SJCRH30 (cell line): ENCODE data around the gene STX12. TPM values are rescaled to one million over a fixed set of nuclear protein-coding genes. Genes with fewer than 3 reads are reported as not detected.
"Not testable (repeated sequence)": the region's sequence is repeated elsewhere in the genome, so short reads cannot be mapped to it uniquely, and the experiment has no call there.

Source experiments
- DNase-seq, 2 experiments: peaks; one replicate each; pipeline ENCODE4 v3.0.0-alpha.2; 2015 to 2020
- H3K27ac ChIP-seq: fragments of 250-450 bp; sonication (Bioruptor Pico); 2 replicates; pipeline ENCODE4 v1.5.1; 2020; ENCODE audit warnings: mild to moderate bottlenecking, moderate library complexity
- H3K27me3 ChIP-seq: fragments of 250-450 bp; sonication (Bioruptor Pico); 2 replicates; pipeline ENCODE4 v1.5.1; 2020; ENCODE audit warnings: mild to moderate bottlenecking, moderate library complexity
- H3K36me3 ChIP-seq: fragments of 250-450 bp; sonication (Bioruptor Pico); 2 replicates; pipeline ENCODE4 v1.5.1; 2020; ENCODE audit warnings: mild to moderate bottlenecking, moderate library complexity
- H3K4me1 ChIP-seq: fragments of 250-450 bp; sonication (Bioruptor Pico); 2 replicates; pipeline ENCODE4 v1.5.1; 2020; ENCODE audit warnings: mild to moderate bottlenecking, moderate library complexity
- H3K4me3 ChIP-seq: fragments of 250-450 bp; sonication (Bioruptor Pico); 2 replicates; pipeline ENCODE4 v1.5.1; 2020; ENCODE audit warnings: mild to moderate bottlenecking, moderate library complexity
- H3K9me3 ChIP-seq: fragments of 250-450 bp; sonication (Bioruptor Pico); replicated peaks from 2 replicates; pipeline ENCODE4 v1.5.1; 2020; ENCODE audit warnings: mild to moderate bottlenecking, moderate library complexity
- total RNA-seq: library from RNA; depleted of rRNA; stranded (reverse); fragments of >200 nt; shearing (Covaris generic); gene quantifications from 2 replicates; pipeline ENCODE4 v1.2.3, GENCODE V29; 2014

Gene STX12
- total RNA-seq, 1 experiment from 2014 or later = 30.9 TPM

- Histone ChIP-seq H3K36me3 (peaks cover 33% of the 10 kb centered on the region), H3K4me3 (no peak overlapping the region), H3K27me3 (no peaks in the 10 kb centered on the region), H3K4me1 (peaks cover 3% of the 10 kb centered on the region; the same call in 1 of the 2 replicates), H3K9me3 (no peaks in the 10 kb centered on the region), H3K27ac (no peak overlapping the region)
- DNase-seq = no peak
Observed at GRCh38 chr1:27789540-27790041, 16.6 kb downstream of the STX12 start.

GRCh38 chr1:27790270-27790669 lies 17.3 kb downstream of the STX12 start:
- H3K27ac ChIP-seq, H3K27me3 ChIP-seq, H3K4me1 ChIP-seq, H3K4me3 ChIP-seq, DNase-seq, H3K9me3 ChIP-seq: not testable (repeated sequence)
- H3K36me3 ChIP-seq = peaks cover 37% of the 10 kb centered on the region

GRCh38 chr1:27795601-27796000 lies 22.6 kb downstream of the STX12 start:
- Histone ChIP-seq H3K4me3 (no peak overlapping the region), H3K36me3 (peaks cover 33% of the 10 kb centered on the region), H3K4me1 (no peaks in the 10 kb centered on the region), H3K27ac (no peak overlapping the region), H3K27me3 (no peaks in the 10 kb centered on the region), H3K9me3 (no peaks in the 10 kb centered on the region)
- no peak for DNase-seq

- DNase-seq = no peak
- Histone ChIP-seq H3K4me3 (no peak overlapping the region), H3K27me3 (no peaks in the 10 kb centered on the region), H3K9me3 (no peaks in the 10 kb centered on the region), H3K4me1 (no peaks in the 10 kb centered on the region), H3K36me3 (peaks cover 15% of the 10 kb centered on the region; the same call in 1 of the 2 replicates), H3K27ac (no peak overlapping the region)
Observed at GRCh38 chr1:27804791-27805190, 31.8 kb downstream of the STX12 start.

- peaks cover 13% of the 10 kb centered on the region for H3K36me3 ChIP-seq
- no peak overlapping the region for H3K4me3 ChIP-seq
- H3K27ac ChIP-seq = no peak overlapping the region
- no peaks in the 10 kb centered on the region for H3K9me3 ChIP-seq
- H3K4me1 ChIP-seq = no peaks in the 10 kb centered on the region
- DNase-seq = no peak
- no peaks in the 10 kb centered on the region for H3K27me3 ChIP-seq
Observed at GRCh38 chr1:27806758-27807157, 33.7 kb downstream of the STX12 start.

- no peak for DNase-seq
- Histone ChIP-seq H3K36me3 (peaks cover 12% of the 10 kb centered on the region), H3K27ac (no peak overlapping the region), H3K4me1 (no peaks in the 10 kb centered on the region), H3K4me3 (no peak overlapping the region), H3K27me3 (no peaks in the 10 kb centered on the region), H3K9me3 (no peaks in the 10 kb centered on the region)
Observed at GRCh38 chr1:27807385-27807784, 34.4 kb downstream of the STX12 start.

- not testable (repeated sequence) for H3K9me3 ChIP-seq, H3K4me1 ChIP-seq, H3K36me3 ChIP-seq, H3K4me3 ChIP-seq, H3K27ac ChIP-seq, DNase-seq, H3K27me3 ChIP-seq
Observed at GRCh38 chr1:27808131-27808530, 35.1 kb downstream of the STX12 start.

- Histone ChIP-seq H3K27ac (no peak overlapping the region), H3K27me3 (no peaks in the 10 kb centered on the region), H3K36me3 (peaks cover 15% of the 10 kb centered on the region), H3K4me1 (no peaks in the 10 kb centered on the region), H3K9me3 (no peaks in the 10 kb centered on the region), H3K4me3 (no peak overlapping the region)
- DNase-seq = no peak
Observed at GRCh38 chr1:27809883-27810282, 36.9 kb downstream of the STX12 start.

- no peak overlapping the region for H3K4me3 ChIP-seq
- peaks cover 15% of the 10 kb centered on the region for H3K36me3 ChIP-seq
- DNase-seq = no peak
- no peaks in the 10 kb centered on the region for H3K9me3 ChIP-seq
- H3K27me3 ChIP-seq = no peaks in the 10 kb centered on the region
- no peak overlapping the region for H3K27ac ChIP-seq
- no peaks in the 10 kb centered on the region for H3K4me1 ChIP-seq
Observed at GRCh38 chr1:27811741-27812500, 38.9 kb downstream of the STX12 start.

GRCh38 chr1:27816921-27817630 lies 44.1 kb downstream of the STX12 start:
- peaks cover 25% of the 10 kb centered on the region for H3K36me3 ChIP-seq
- DNase-seq = peak in 1 of 2 experiments; percentile 11

GRCh38 chr1:27821761-27822315 lies 48.8 kb downstream of the STX12 start:
- Histone ChIP-seq H3K27me3 (no peaks in the 10 kb centered on the region), H3K9me3 (no peaks in the 10 kb centered on the region), H3K4me3 (no peak overlapping the region), H3K36me3 (peaks cover 18% of the 10 kb centered on the region), H3K27ac (no peak overlapping the region), H3K4me1 (no peaks in the 10 kb centered on the region)
- no peak for DNase-seq

More at GRCh38 chr1:27816921-27817630, 44.1 kb downstream of the STX12 start:
- Histone ChIP-seq H3K27me3 (no peaks in the 10 kb centered on the region), H3K4me1 (no peaks in the 10 kb centered on the region), H3K9me3 (no peaks in the 10 kb centered on the region), H3K27ac (no peak overlapping the region), H3K4me3 (no peak overlapping the region)

GRCh38 chr1:27823784-27824183 lies 50.8 kb downstream of the STX12 start:
- H3K27ac ChIP-seq = no peak overlapping the region
- H3K4me1 ChIP-seq = no peaks in the 10 kb centered on the region
- H3K9me3 ChIP-seq = no peaks in the 10 kb centered on the region
- H3K36me3 ChIP-seq = peaks cover 9% of the 10 kb centered on the region
- H3K27me3 ChIP-seq = no peaks in the 10 kb centered on the region
- no peak overlapping the region for H3K4me3 ChIP-seq
- DNase-seq = no peak

- H3K27ac ChIP-seq = no peak overlapping the region
- no peaks in the 10 kb centered on the region for H3K9me3 ChIP-seq
- DNase-seq = no peak
- H3K4me3 ChIP-seq = no peak overlapping the region
- H3K27me3 ChIP-seq = no peaks in the 10 kb centered on the region
- peaks cover 7% of the 10 kb centered on the region for H3K36me3 ChIP-seq
- H3K4me1 ChIP-seq = no peaks in the 10 kb centered on the region
Observed at GRCh38 chr1:27824411-27824810, 51.4 kb downstream of the STX12 start.

GRCh38 chr1:27829339-27829960 lies 56.4 kb downstream of the STX12 start:
- H3K9me3 ChIP-seq, DNase-seq, H3K4me1 ChIP-seq, H3K27ac ChIP-seq, H3K27me3 ChIP-seq: not testable (repeated sequence)
- peak overlapping the region; percentile 96 for H3K4me3 ChIP-seq
- H3K36me3 ChIP-seq = peaks cover 18% of the 10 kb centered on the region
